ENCODE data around the gene ARFGEF3. TPM values are rescaled to one million over a fixed set of nuclear protein-coding genes. Genes with fewer than 3 reads are reported as not detected.

ARFGEF3 gene
- total RNA-seq (2022; extraction: Qiagen RNA extraction) = 0.43 to 0.69 TPM (median 0.49 TPM) in 5 replicates

GRCh38 chr6:138161338-138162110 is at the start of gene ARFGEF3:
ARFGEF3 (plus strand) TSS chr6:138161939; CDS start chr6:138162087, 148 bp downstream.

DNA sequence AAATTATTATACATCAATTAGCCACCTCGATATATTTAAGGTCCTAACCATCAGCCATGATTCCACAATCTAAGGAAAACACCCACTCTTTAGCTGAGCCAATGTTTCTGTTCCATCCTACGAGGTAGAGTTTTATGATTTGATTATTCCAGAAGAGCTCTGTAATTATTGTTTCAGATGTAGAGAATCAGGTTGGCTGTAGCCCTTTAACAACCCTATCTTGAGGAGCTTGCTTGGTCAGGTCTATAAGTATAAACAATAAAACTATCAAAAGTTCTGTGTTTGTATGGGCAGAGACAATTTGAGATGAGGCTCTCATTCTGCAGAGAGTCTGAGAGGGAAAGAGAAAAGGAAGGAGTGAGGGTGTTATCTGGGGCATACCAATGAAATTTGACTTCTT is 56.7 kb downstream of the ARFGEF3 start, which contains the start of gene PBOV1:
TSS of gene PBOV1 (minus strand) at position 43 of the 400 bp plus-strand sequence. CDS start 96 bp downstream, outside the sequence.

DNA sequence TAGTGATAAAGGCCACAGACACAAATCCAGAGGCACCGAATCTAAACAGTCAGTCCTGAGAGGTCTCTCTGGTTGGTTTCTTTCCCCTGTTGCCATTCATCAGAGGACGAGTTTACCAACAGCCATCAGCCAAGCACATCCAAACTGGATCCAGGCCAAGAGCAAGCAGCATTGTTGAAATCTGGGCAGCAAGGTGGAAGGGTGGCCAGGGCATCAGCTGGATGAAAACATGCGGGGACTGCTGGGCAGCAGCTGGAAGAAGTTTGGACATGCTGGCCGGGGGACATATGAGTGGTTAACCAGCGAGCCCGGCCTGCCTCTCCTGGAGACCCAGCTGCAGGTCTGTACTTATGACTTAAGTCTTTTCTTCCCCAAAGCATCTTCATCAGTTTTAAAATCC is 216.1 kb downstream of the ARFGEF3 start, which contains the start of gene SMIM28:
TSS of gene SMIM28 (plus strand) at position 62 of the 400 bp plus-strand sequence. CDS start at position 230, 168 bp downstream.

Other genes starting within 250 kb of the ARFGEF3 start
- 73.8 to 81.8 TPM (median 78.2 TPM) in 5 replicates for gene PERP, start 54.5 kb upstream of the ARFGEF3 start, total RNA-seq (2022; extraction: Qiagen RNA extraction)
- not detected in 5 replicates for gene PBOV1, start 56.6 kb downstream of the ARFGEF3 start, total RNA-seq (2022; extraction: Qiagen RNA extraction)
- gene SMIM28, start 216.0 kb downstream of the ARFGEF3 start, total RNA-seq (2022; extraction: Qiagen RNA extraction) = not detected in 5 replicates
- gene HEBP2, start 242.3 kb downstream of the ARFGEF3 start, total RNA-seq (2022; extraction: Qiagen RNA extraction) = 18.8 to 37.2 TPM (median 34.5 TPM) in 5 replicates

Data from A549 treated with Mapracorat at 1 μM for 4 hours (cell line).